Neural progenitor cell (in vitro differentiated cells): Measurements from ENCODE around the gene ZNF331. TPM values are rescaled to one million over a fixed set of nuclear protein-coding genes. Genes with fewer than 3 reads are reported as not detected.

Experiments used
- DNase-seq: peaks from one replicate; pipeline ENCODE4 v3.0.0-alpha.2; 2016; ENCODE audit warnings: low spot score
- H2AFZ ChIP-seq: fragments of 200-600 bp; sonication (generic); replicated peaks from 2 replicates; pipeline ENCODE4 v1.6.1; 2016; ENCODE audit warnings: antibody characterized with exemption
- H3F3A ChIP-seq: fragments of 200-600 bp; sonication (generic); 2 replicates; pipeline ENCODE4 v1.6.1; 2016; ENCODE audit warnings: antibody characterized with exemption, low read depth
- H3K27ac ChIP-seq: fragments of 200-600 bp; sonication (generic); 2 replicates; pipeline ENCODE4 v1.5.1; 2016; ENCODE audit warnings: mild to moderate bottlenecking
- H3K27me3 ChIP-seq: fragments of 200-600 bp; sonication (generic); 2 replicates; pipeline ENCODE4 v1.6.1; 2016; ENCODE audit warnings: mild to moderate bottlenecking, moderate library complexity
- H3K36me3 ChIP-seq: fragments of 200-600 bp; sonication (generic); 2 replicates; pipeline ENCODE4 v1.5.1; 2016
- H3K4me1 ChIP-seq: fragments of 200-600 bp; sonication (generic); 2 replicates; pipeline ENCODE4 v1.6.1; 2016; ENCODE audit warnings: mixed run types
- H3K4me2 ChIP-seq: fragments of 200-600 bp; sonication (generic); 2 replicates; pipeline ENCODE4 v1.6.1; 2016
- H3K4me3 ChIP-seq: fragments of 200-600 bp; sonication (generic); 2 replicates; pipeline ENCODE4 v1.5.1; 2016
- H3K79me2 ChIP-seq: fragments of 200-600 bp; sonication (generic); 2 replicates; pipeline ENCODE4 v1.6.1; 2016; ENCODE audit warnings: low read depth
- H3K9ac ChIP-seq: fragments of 200-600 bp; sonication (generic); 2 replicates; pipeline ENCODE4 v1.6.1; 2016
- H3K9me3 ChIP-seq: fragments of 200-600 bp; sonication (generic); 2 replicates; pipeline ENCODE4 v1.5.1; 2016; ENCODE audit warnings: low read depth
- H4K20me1 ChIP-seq: fragments of 200-600 bp; sonication (generic); 2 replicates; pipeline ENCODE4 v1.6.1; 2016; ENCODE audit warnings: low read depth
- H3K27ac Mint-ChIP-seq: 3 replicates; pipeline ENCODE4 v1.8.0; 2021; ENCODE audit warnings: mixed read lengths
- H3K27me3 Mint-ChIP-seq: 2 replicates; pipeline ENCODE4 v1.8.0; 2022; ENCODE audit warnings: low read depth, mild to moderate bottlenecking, inconsistent platforms, moderate library complexity, mixed read lengths; ENCODE audit not compliant: insufficient read depth
- H3K36me3 Mint-ChIP-seq: 3 replicates; pipeline ENCODE4 v1.8.0; 2021; ENCODE audit warnings: mixed read lengths
- H3K4me1 Mint-ChIP-seq: 3 replicates; pipeline ENCODE4 v1.8.0; 2021; ENCODE audit warnings: mixed read lengths
- H3K4me3 Mint-ChIP-seq: 3 replicates; pipeline ENCODE4 v1.8.0; 2021; ENCODE audit warnings: mild to moderate bottlenecking, moderate library complexity, mixed read lengths
- H3K9me3 Mint-ChIP-seq: 3 replicates; pipeline ENCODE4 v1.8.0; 2020; ENCODE audit warnings: mixed read lengths
- EZH2 ChIP-seq: fragments of 200-600 bp; sonication (generic); IDR thresholded peaks from 2 replicates; pipeline ENCODE4 v1.6.1; 2017; ENCODE audit warnings: antibody characterized with exemption, mild to moderate bottlenecking, moderate library complexity
- EZH2phosphoT487 ChIP-seq: fragments of 200-600 bp; sonication (generic); IDR thresholded peaks from 2 replicates; pipeline ENCODE4 v1.6.1; 2017; ENCODE audit warnings: antibody characterized with exemption
- total RNA-seq: library from RNA; depleted of rRNA; stranded (reverse); fragments of >200 nt; gene quantifications from 2 replicates; pipeline ENCODE4 v1.2.3, GENCODE V29; 2015; ENCODE audit warnings: low replicate concordance
- TF ChIP-seq, protein P1 (sequence below): fragments of 200-600 bp; sonication (generic); IDR thresholded peaks from 2 replicates; pipeline ENCODE4 v1.5.1; 2017; ENCODE audit warnings: antibody characterized with exemption, mild to moderate bottlenecking

ZNF331 gene
- total RNA-seq, 1 donor from 2014 or later: 68.5 TPM

- no peak for DNase-seq
- Mint-ChIP-seq H3K27ac (no peak overlapping the region), H3K4me1 (no peaks in the 10 kb centered on the region), H3K27me3 (no peaks in the 10 kb centered on the region), H3K9me3 (no peaks in the 10 kb centered on the region), H3K4me3 (no peak overlapping the region), H3K36me3 (peaks cover 4% of the 10 kb centered on the region)
- Histone ChIP-seq H4K20me1 (no peaks in the 10 kb centered on the region), H3K9ac (no peak overlapping the region), H3K27ac (no peak overlapping the region), H3K36me3 (peaks cover 4% of the 10 kb centered on the region), H3F3A (peaks cover 7% of the 10 kb centered on the region), H3K79me2 (peaks cover 14% of the 10 kb centered on the region), H3K4me3 (no peak overlapping the region), H3K4me1 (no peaks in the 10 kb centered on the region), H3K27me3 (no peaks in the 10 kb centered on the region), H3K9me3 (no peaks in the 10 kb centered on the region), H3K4me2 (no peak overlapping the region), H2AFZ (no peak overlapping the region)
- TF ChIP-seq EZH2phosphoT487: no peak
- TF ChIP-seq, protein P1, sequence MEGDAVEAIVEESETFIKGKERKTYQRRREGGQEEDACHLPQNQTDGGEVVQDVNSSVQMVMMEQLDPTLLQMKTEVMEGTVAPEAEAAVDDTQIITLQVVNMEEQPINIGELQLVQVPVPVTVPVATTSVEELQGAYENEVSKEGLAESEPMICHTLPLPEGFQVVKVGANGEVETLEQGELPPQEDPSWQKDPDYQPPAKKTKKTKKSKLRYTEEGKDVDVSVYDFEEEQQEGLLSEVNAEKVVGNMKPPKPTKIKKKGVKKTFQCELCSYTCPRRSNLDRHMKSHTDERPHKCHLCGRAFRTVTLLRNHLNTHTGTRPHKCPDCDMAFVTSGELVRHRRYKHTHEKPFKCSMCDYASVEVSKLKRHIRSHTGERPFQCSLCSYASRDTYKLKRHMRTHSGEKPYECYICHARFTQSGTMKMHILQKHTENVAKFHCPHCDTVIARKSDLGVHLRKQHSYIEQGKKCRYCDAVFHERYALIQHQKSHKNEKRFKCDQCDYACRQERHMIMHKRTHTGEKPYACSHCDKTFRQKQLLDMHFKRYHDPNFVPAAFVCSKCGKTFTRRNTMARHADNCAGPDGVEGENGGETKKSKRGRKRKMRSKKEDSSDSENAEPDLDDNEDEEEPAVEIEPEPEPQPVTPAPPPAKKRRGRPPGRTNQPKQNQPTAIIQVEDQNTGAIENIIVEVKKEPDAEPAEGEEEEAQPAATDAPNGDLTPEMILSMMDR: no peak
- no peak for TF ChIP-seq EZH2
Measured at GRCh38 chr19:53532362-53532761, 5.6 kb upstream of the ZNF331 start.

- H3K4me3 Mint-ChIP-seq: no peak overlapping the region
Measured at GRCh38 chr19:53536225-53536548, 1.8 kb upstream of the ZNF331 start.

GRCh38 chr19:53537121-53537520, 824 bp upstream of the ZNF331 start:
- H4K20me1 ChIP-seq: no peaks in the 10 kb centered on the region
- no peaks in the 10 kb centered on the region for H3K4me1 ChIP-seq
- peaks cover 3% of the 10 kb centered on the region for H3K36me3 Mint-ChIP-seq
- H3K27me3 ChIP-seq: no peaks in the 10 kb centered on the region
- H3K27ac ChIP-seq: no peak overlapping the region
- TF ChIP-seq EZH2phosphoT487 (no peak), EZH2 (no peak)
- TF ChIP-seq, protein P1: no peak
- DNase-seq: no peak
- peaks cover 3% of the 10 kb centered on the region for H3K79me2 ChIP-seq
- H3F3A ChIP-seq: peaks cover 7% of the 10 kb centered on the region
- H3K9me3 ChIP-seq: no peaks in the 10 kb centered on the region
- H3K27me3 Mint-ChIP-seq: peaks cover 5% of the 10 kb centered on the region
- peak overlapping the region; percentile 98 for H2AFZ ChIP-seq
- peak overlapping the region; percentile 68 for H3K4me3 ChIP-seq
- peaks cover 4% of the 10 kb centered on the region for H3K36me3 ChIP-seq
- H3K27ac Mint-ChIP-seq: no peak overlapping the region
- no peaks in the 10 kb centered on the region for H3K9me3 Mint-ChIP-seq
- H3K4me2 ChIP-seq: peak overlapping the region; percentile 80
- peak overlapping the region; percentile 93 for H3K4me3 Mint-ChIP-seq
- H3K9ac ChIP-seq: no peak overlapping the region
- no peaks in the 10 kb centered on the region for H3K4me1 Mint-ChIP-seq

More at GRCh38 chr19:53536225-53536548, 1.8 kb upstream of the ZNF331 start:
- Mint-ChIP-seq H3K4me1 (no peaks in the 10 kb centered on the region), H3K9me3 (no peaks in the 10 kb centered on the region), H3K27ac (no peak overlapping the region), H3K27me3 (peaks cover 5% of the 10 kb centered on the region), H3K36me3 (peaks cover 3% of the 10 kb centered on the region)
- H3K9ac ChIP-seq: no peak overlapping the region
- H3K4me2 ChIP-seq: no peak overlapping the region
- peaks cover 4% of the 10 kb centered on the region for H3K36me3 ChIP-seq
- no peaks in the 10 kb centered on the region for H4K20me1 ChIP-seq
- H3K9me3 ChIP-seq: no peaks in the 10 kb centered on the region
- no peak overlapping the region for H2AFZ ChIP-seq
- peaks cover 7% of the 10 kb centered on the region for H3F3A ChIP-seq
- DNase-seq: no peak
- H3K79me2 ChIP-seq: peaks cover 3% of the 10 kb centered on the region
- no peaks in the 10 kb centered on the region for H3K4me1 ChIP-seq
- no peak overlapping the region for H3K27ac ChIP-seq
- no peaks in the 10 kb centered on the region for H3K27me3 ChIP-seq
- TF ChIP-seq, protein P1: no peak
- TF ChIP-seq EZH2phosphoT487 (no peak), EZH2 (no peak)
- H3K4me3 ChIP-seq: no peak overlapping the region
